ENCODE results near the gene GTF2I. TPM values are rescaled to one million over a fixed set of nuclear protein-coding genes. Genes with fewer than 3 reads are reported as not detected.
"Not testable (repeated sequence)": the region's sequence is repeated elsewhere in the genome, so short reads cannot be mapped to it uniquely, and the experiment has no call there.

The GTF2I gene
- total RNA-seq, 1 experiment from 2014 or later = 138 TPM

- H3K4me1 ChIP-seq (ENCODE audit: insufficient read depth, low read length); H3K4me2 ChIP-seq (ENCODE audit: low read length); H3K79me2 ChIP-seq (ENCODE audit: low read length); H3K9me2 ChIP-seq (replicated peaks; ENCODE audit: low read length); BruUV-seq (replicated peaks); H3F3A ChIP-seq (ENCODE audit: low read length, unreplicated experiment); intact Hi-C loops (cut with micrococcal nuclease); H3K9me3 ChIP-seq (ENCODE audit: low read length); POLR2A ChIA-PET (ENCODE audit: unreplicated experiment); H3K4me3 ChIP-seq (ENCODE audit: low read length); DNase-seq; H4K20me1 ChIP-seq (ENCODE audit: low read length); H3K27me3 ChIP-seq (ENCODE audit: low read length); CTCF ChIA-PET; H3K36me3 ChIP-seq (ENCODE audit: low read depth, low read length); H2AFZ ChIP-seq (ENCODE audit: low read length); H3K9ac ChIP-seq (ENCODE audit: low read length); H3K27ac ChIP-seq (ENCODE audit: low read length): not testable (repeated sequence)
- ATAC-seq = 0 out of 2 replicates have a peak, but pooled peaks have one; percentile 18
Observed at GRCh38 chr7:74765205-74765918, 107.8 kb downstream of the GTF2I start.

- H3K36me3 ChIP-seq (ENCODE audit: low read depth, low read length); H3K4me3 ChIP-seq (ENCODE audit: low read length); POLR2A ChIA-PET (ENCODE audit: unreplicated experiment); H3K27me3 ChIP-seq (ENCODE audit: low read length); H3K9ac ChIP-seq (ENCODE audit: low read length); H4K20me1 ChIP-seq (ENCODE audit: low read length); CTCF ChIA-PET; H3K27ac ChIP-seq (ENCODE audit: low read length); H3F3A ChIP-seq (ENCODE audit: low read length, unreplicated experiment); H3K9me3 ChIP-seq (ENCODE audit: low read length); H3K4me1 ChIP-seq (ENCODE audit: insufficient read depth, low read length); intact Hi-C loops (cut with micrococcal nuclease); DNase-seq; H3K9me2 ChIP-seq (replicated peaks; ENCODE audit: low read length); H3K79me2 ChIP-seq (ENCODE audit: low read length); BruUV-seq (replicated peaks); H2AFZ ChIP-seq (ENCODE audit: low read length); H3K4me2 ChIP-seq (ENCODE audit: low read length): not testable (repeated sequence)
- peak; percentile 14; the same call in 1 of the 2 replicates for ATAC-seq
Observed at GRCh38 chr7:74766509-74766908, 109.0 kb downstream of the GTF2I start.

GRCh38 chr7:74766991-74767390, 109.5 kb downstream of the GTF2I start:
- H3K4me2 ChIP-seq (ENCODE audit: low read length); intact Hi-C loops (cut with micrococcal nuclease); ATAC-seq; H3K9me2 ChIP-seq (replicated peaks; ENCODE audit: low read length); H3K27ac ChIP-seq (ENCODE audit: low read length); H3K9me3 ChIP-seq (ENCODE audit: low read length); H3K27me3 ChIP-seq (ENCODE audit: low read length); BruUV-seq (replicated peaks); CTCF ChIA-PET; H2AFZ ChIP-seq (ENCODE audit: low read length); H3K36me3 ChIP-seq (ENCODE audit: low read depth, low read length); H3F3A ChIP-seq (ENCODE audit: low read length, unreplicated experiment); H3K4me3 ChIP-seq (ENCODE audit: low read length); H4K20me1 ChIP-seq (ENCODE audit: low read length); DNase-seq; H3K79me2 ChIP-seq (ENCODE audit: low read length); H3K4me1 ChIP-seq (ENCODE audit: insufficient read depth, low read length); POLR2A ChIA-PET (ENCODE audit: unreplicated experiment); H3K9ac ChIP-seq (ENCODE audit: low read length): not testable (repeated sequence)

- H3K27ac ChIP-seq (ENCODE audit: low read length); H3K9ac ChIP-seq (ENCODE audit: low read length); DNase-seq; H3K4me3 ChIP-seq (ENCODE audit: low read length); H3K9me2 ChIP-seq (replicated peaks; ENCODE audit: low read length); H3K4me1 ChIP-seq (ENCODE audit: insufficient read depth, low read length); H2AFZ ChIP-seq (ENCODE audit: low read length); H3K9me3 ChIP-seq (ENCODE audit: low read length); H3K4me2 ChIP-seq (ENCODE audit: low read length); H3K79me2 ChIP-seq (ENCODE audit: low read length); H4K20me1 ChIP-seq (ENCODE audit: low read length); H3K36me3 ChIP-seq (ENCODE audit: low read depth, low read length); POLR2A ChIA-PET (ENCODE audit: unreplicated experiment); ATAC-seq; H3K27me3 ChIP-seq (ENCODE audit: low read length); BruUV-seq (replicated peaks); intact Hi-C loops (cut with micrococcal nuclease); H3F3A ChIP-seq (ENCODE audit: low read length, unreplicated experiment); CTCF ChIA-PET: not testable (repeated sequence)
Observed at GRCh38 chr7:74770062-74770461, 112.5 kb downstream of the GTF2I start.

GRCh38 chr7:74772093-74772492, 114.6 kb downstream of the GTF2I start:
- CTCF ChIA-PET; H3K4me2 ChIP-seq (ENCODE audit: low read length); H3K4me1 ChIP-seq (ENCODE audit: insufficient read depth, low read length); H3K27ac ChIP-seq (ENCODE audit: low read length); H3K9ac ChIP-seq (ENCODE audit: low read length); POLR2A ChIA-PET (ENCODE audit: unreplicated experiment); H3K79me2 ChIP-seq (ENCODE audit: low read length); H3K27me3 ChIP-seq (ENCODE audit: low read length); DNase-seq; intact Hi-C loops (cut with micrococcal nuclease); H3K9me2 ChIP-seq (replicated peaks; ENCODE audit: low read length); ATAC-seq; H3K36me3 ChIP-seq (ENCODE audit: low read depth, low read length); H2AFZ ChIP-seq (ENCODE audit: low read length); H4K20me1 ChIP-seq (ENCODE audit: low read length); H3K9me3 ChIP-seq (ENCODE audit: low read length); H3F3A ChIP-seq (ENCODE audit: low read length, unreplicated experiment); H3K4me3 ChIP-seq (ENCODE audit: low read length); BruUV-seq (replicated peaks): not testable (repeated sequence)

- H3K4me3 ChIP-seq (ENCODE audit: low read length); H3K9me2 ChIP-seq (replicated peaks; ENCODE audit: low read length); DNase-seq; H3K27me3 ChIP-seq (ENCODE audit: low read length); ATAC-seq; H3K4me1 ChIP-seq (ENCODE audit: insufficient read depth, low read length); BruUV-seq (replicated peaks); H3K4me2 ChIP-seq (ENCODE audit: low read length); H3K36me3 ChIP-seq (ENCODE audit: low read depth, low read length); POLR2A ChIA-PET (ENCODE audit: unreplicated experiment); H3K79me2 ChIP-seq (ENCODE audit: low read length); intact Hi-C loops (cut with micrococcal nuclease); H3F3A ChIP-seq (ENCODE audit: low read length, unreplicated experiment); H2AFZ ChIP-seq (ENCODE audit: low read length); H3K9ac ChIP-seq (ENCODE audit: low read length); H3K9me3 ChIP-seq (ENCODE audit: low read length); H3K27ac ChIP-seq (ENCODE audit: low read length); H4K20me1 ChIP-seq (ENCODE audit: low read length); CTCF ChIA-PET: not testable (repeated sequence)
Observed at GRCh38 chr7:74773760-74774750, 116.5 kb downstream of the GTF2I start, which contains the start of gene NCF1. Gene NCF1 (plus strand): TSS chr7:74774011. CDS start chr7:74774032, 21 bp downstream.

All from PC-3 (cell line).